GM19239 (cell line): ENCODE results near the gene TLDC2.
"Not testable (repeated sequence)": the region's sequence is repeated elsewhere in the genome, so short reads cannot be mapped to it uniquely, and the experiment has no call there.

Experiments
- DNase-seq: peaks from one replicate; pipeline ENCODE4 v3.0.0; 2011; ENCODE audit warnings: low spot score; ENCODE audit not compliant: insufficient read length
- FAIRE-seq: peaks from 2 replicates; lab custom pipeline; 2011; peaks lifted over from hg19 to GRCh38; lab: Jason Lieb, UNC

TLDC2 gene

DNA sequence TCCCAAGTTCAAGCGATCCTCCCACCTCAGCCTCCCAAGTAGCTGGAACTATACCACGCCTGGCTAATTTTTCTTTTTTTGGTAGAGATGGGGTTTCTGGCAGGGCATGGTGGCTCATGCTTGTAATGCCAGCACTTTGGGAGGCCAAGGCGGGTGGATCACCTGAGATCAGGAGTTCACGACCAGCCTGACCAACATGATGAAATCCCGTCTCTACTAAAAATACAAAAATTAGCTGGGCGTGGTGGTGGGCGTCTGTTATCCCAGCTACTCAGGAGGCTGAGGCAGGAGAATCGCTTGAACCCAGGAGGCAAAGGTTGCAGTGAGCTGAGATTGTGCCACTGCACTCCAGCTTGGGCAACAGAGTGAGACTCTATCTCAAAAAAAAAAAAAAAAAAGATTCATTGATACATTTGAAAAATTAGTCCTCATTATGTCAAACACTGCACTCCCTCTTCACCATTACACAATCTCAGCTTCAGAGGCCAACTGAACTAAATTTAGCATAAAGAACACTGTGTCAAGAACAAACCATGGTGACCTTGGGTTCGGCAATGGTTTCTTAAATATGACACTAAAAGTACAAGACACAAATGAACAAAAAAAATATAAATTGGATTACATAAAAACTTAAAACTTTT, 60.9 kb downstream of the TLDC2 start:
- not testable (repeated sequence) for DNase-seq, FAIRE-seq

DNA sequence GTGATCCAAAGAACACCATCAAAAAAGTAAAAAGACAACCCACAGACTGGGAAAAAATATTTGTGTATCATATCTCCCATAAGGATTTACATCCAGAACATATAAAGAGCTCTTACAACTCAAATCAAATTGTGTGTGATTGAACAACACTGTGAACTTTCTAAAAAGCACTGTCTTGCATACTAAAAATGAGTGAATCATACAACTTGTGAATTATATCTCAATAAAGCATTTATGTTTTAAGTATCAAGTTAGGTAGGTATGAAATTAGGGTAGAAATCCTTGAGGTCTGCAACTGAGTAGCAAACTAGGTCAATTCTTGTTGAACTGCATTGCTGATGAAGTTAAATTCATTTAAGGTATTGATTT, 61.4 kb downstream of the TLDC2 start:
- DNase-seq (no peak), FAIRE-seq (peak; percentile 14)

DNA sequence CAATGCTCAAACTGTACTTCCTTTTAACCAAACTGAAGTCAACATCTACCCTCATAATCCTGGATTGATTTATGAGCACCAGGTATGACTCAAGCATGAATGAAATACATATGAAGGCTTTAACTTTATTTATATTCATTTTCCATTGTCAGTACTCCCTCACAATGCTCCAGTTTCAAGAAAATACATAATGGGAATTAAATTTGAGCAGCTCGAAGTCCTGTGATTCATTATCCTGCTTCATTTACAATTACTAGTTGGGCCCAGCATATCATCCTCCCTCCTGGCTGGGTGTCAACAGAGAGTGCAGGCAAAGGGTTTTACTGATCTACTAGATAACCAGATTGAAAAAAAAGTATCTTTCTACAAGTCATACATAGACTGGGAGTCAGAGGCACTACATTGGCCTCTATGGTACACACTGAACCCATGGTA, 65.5 kb downstream of the TLDC2 start:
- DNase-seq (no peak), FAIRE-seq (no peak)
